Tongue (tissue), 2 donors: ENCODE data around the gene LDLRAD1. TPM values are rescaled to one million over a fixed set of nuclear protein-coding genes. Genes with fewer than 3 reads are reported as not detected.
"Not testable (repeated sequence)": the region's sequence is repeated elsewhere in the genome, so short reads cannot be mapped to it uniquely, and the experiment has no call there.

Experiments used
- DNase-seq: peaks from one replicate; pipeline ENCODE4 v3.0.0-alpha.2; 2015
- total RNA-seq: library from RNA; depleted of rRNA; stranded (reverse); fragments of >200 nt; gene quantifications from one replicate; pipeline ENCODE4 v1.2.3, GENCODE V29; 2014

LDLRAD1 gene
- total RNA-seq, 1 donor from 2014 or later: not detected

DNA sequence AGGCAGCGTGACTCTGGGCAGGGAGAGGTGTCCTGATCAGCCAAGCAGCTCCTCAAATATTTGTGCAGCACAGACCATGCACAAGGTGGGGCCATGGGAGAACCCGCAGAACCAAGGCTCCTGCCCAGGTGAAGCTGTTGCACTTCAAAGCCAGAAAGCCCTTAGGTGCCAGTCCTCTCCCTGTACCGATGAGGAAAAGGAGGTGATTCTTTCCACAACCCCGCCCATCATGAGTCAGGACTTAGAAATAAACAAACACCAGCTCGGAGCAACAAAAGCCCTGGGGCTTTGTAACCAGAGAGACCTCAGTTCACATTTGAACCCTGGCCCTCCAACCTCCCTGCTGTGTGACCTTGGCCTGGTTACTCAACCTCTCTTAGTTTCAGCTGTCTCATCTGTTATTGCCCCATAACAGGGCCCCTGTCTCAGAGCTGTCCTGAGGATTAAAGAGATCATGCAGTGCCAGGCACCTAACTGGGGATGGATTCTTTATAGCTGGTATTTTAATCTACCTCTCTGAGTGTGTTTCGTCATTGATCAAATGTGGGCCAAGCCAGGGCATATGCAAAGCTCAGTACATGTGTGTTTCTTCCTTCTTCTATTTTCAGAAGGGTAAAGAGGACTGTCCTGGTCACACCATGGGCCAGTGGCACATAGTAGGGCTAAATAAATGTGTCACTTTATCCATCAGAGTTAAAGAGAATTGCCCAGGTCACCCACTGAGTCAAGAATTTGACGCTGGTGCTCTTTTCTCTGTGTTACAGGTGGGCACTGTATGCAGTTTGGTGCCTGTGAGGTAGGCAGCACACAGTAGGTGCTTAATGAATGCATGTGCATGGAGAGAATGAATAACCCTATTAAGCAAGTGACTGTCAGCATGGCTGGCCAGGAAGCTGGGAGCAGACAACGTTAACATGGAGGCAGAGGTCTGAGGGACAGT, 1.4 kb downstream of the LDLRAD1 start:
- peak; percentile 36 for DNase-seq

DNA sequence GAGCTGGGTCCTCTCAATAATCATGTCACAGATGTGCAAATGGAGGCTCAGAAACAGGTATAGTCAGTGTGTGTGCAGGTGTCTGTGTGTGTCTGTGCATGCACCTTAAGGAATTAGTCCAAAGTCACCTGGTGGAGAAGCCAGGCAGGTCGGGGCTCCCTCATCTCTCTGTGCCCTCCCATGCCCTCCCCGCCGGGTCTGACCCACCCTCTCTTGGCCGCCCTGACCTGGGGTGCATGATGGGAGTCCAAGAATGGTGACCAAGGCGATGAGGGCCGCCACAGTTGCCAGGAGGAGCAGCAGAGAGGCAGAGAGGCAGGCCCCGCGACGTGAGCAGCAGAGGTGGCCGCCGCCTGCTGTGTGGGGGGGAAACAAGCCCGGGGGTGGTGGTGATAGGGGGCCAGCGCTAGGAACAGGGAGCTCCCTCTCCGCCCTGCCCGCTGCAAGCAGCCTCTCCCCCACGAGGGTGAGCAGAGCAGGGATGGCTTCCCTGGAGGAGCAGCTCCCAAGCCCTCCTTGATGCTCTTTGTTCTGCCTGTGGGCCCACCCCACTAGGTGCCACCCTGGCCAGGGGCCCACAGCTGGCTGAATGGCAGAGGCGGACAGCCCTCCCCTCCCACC, 3.9 kb downstream of the LDLRAD1 start:
- DNase-seq: no peak

DNA sequence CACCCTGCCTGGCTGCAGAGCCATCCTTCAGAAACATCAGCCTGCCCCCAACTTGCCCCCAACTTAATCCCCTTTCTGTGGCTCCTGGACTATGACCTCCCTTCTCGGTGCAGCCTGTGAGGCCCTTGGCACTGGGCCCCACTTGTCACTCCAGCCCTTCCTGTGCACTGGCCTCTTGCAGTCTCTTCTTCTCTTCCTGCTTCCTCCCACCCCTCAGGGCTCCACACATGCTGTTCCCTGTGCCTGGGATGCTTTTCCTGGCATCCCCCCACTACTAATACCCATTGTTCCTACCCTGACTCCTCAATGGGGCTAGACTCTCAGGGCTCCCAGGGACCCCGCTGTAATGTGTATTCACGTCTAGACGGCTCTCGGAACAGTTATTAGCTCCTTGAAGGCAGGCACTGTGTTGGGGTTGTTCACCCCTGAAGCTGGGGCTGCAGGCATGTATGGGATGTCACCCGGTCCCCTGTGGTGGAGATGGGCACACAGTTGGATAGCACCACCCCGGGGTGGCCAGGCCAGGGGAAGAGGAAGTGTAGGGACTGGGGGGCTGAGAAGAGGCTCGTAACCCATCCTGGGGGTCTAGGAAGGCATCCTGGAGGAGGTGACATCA, 4.5 kb downstream of the LDLRAD1 start:
- no peak for DNase-seq

DNA sequence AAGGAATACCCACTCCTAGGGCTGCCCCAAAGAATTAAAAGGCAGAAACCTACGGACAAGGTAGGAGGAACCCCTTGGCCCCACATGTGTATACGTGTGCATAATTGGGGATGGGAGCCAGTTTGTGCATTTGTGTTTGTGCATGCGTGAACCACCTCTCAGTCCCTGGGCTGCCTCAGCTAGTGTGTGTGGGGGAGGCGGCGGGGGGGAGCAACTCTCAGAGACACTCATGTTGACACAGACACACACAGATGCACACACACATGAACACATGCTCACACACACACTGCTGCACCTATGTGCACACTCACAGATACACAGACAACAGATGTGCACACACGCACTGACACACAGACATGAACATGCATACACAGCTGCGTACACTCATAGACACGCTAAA, 5.1 kb downstream of the LDLRAD1 start:
- no peak for DNase-seq

DNA sequence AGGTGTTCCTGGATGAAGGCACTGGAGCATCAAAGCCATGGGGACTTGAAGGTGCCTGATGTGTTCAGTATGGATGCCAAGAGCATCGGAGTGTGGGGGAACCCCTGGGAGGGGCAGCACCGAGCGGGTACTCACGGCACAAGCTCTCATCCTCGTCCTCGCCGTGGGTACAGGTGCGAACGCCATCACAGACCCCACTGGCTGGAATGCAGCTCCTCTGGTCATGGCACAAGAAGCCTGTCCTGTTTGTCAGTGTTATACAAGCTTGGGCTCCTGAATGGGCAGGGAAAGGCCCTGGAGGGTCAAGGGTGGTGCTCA, 6.0 kb downstream of the LDLRAD1 start:
- DNase-seq: no peak

DNA sequence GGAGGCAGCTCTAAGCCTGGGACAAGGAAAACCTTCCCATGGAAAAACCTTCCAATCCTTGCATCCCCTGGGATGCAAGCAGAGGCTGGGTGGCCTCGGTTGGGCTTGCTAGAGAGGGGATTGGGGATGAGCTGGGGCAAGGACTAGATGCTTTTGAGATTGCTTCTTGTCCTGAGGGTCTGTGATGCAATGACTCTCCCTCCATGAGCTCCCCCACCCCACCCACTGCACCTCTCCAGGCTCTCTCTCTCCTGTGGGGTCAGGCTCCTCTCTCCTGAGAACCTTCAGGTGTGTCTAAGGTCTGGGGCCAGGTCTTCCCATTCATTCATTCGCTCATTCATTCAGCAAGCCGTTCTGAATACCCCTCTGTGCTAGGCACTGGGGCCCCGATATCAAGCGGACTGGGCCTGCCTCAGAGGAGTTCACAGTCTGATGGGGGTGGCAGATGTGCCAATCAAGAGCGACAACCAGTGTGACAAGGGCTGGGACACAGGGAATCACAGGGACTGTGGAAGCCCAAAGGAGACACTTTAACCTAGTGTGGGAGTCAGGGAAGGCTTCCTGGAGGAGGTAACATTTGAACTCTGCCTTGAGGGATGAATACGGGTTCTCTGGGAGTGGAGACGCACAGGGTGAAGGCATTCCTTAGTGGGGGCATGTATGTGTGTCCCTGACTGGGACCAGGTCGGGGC, 6.5 kb downstream of the LDLRAD1 start:
- DNase-seq: no peak

DNA sequence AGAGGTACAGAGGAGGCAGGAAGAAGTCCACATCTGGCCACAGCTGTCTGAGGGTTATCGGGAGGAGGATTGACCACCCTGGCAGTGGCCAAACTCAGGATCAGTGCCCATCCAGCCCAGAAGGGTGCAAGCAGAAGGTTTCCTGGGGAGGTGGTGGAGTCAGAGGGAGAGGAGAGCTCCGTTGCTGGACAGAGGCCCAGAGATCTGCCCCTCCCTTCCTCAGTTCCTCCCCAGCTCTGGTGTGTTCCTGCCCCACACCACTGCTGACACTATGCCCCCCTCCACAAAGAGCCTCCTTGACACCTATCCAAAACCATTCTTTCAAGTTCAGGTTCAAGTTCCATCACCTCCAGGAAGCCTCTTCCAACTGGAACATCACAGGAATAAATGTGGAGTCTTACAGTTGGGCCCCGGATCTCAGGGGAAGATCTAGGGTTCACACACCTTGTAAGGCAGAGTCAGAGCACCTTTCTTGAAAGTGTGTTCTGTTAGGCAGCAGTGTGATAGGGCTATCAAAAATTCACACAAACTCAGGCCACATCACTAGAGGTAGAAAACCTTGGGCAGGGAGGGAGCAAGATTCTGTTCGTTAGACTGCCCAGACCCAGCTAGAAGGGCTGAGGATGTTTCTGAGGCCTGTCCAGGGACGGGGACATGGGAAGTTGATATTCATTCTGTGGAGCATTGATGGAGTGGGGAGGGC, 7.4 kb downstream of the LDLRAD1 start:
- no peak for DNase-seq

DNA sequence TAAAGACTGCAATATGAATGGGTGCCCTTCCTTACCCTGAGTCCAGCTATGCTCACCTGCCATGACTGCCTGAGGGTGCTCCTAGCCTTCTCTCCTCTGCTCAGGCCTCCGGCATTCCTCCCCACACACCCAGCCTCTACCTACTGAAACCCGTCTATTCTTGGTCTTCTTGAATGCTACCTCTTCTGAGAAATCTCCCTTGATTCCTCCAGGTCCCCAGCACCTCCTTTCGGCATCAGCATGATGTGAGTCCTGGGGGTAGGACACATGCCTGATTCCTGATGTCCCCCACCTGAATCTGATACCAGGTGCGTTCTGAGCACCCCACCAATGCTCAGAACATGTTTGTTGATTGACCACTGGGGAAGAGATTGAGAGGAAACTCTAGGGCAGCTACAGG, 8.6 kb downstream of the LDLRAD1 start:
- DNase-seq: no peak

DNA sequence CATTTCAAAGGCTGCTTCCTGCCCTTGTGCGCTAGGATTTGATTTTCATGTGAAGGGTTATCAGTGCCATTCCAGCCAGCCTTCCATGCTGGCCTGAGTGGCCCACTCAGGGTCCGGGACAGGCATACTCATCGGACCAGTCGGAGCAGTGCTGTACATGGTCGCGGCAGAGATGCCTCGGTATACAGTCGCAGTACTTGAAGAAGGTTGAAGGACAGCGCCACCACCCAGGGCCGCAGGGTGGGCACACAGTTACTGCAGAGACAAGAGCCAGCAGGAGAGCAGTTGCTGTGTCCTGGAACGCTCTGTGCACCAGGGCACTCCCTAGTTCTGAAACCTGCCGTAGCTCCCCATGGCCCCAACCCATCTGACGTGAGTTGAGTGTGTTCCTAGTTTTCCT, 9.1 kb downstream of the LDLRAD1 start:
- no peak for DNase-seq

DNA sequence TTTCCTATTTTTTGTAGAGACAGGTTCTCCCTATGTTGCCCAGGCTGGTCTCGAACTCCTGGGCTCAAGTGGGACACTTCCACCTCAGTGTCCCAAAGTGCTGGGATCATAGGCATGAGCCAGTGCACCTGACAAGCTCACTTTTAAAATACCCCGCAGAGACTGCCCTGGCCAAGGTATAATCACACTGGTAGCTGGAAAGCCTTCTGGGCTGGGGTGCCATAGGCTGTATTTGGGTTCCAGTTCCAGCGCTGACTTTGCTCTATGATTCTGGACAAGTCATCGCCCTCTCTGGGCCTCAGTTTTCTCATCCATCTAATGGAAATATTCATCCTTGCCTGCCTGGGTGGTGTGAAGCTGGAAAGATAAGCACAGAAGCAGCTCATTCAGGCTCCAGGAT, 10.4 kb downstream of the LDLRAD1 start:
- DNase-seq: no peak

DNA sequence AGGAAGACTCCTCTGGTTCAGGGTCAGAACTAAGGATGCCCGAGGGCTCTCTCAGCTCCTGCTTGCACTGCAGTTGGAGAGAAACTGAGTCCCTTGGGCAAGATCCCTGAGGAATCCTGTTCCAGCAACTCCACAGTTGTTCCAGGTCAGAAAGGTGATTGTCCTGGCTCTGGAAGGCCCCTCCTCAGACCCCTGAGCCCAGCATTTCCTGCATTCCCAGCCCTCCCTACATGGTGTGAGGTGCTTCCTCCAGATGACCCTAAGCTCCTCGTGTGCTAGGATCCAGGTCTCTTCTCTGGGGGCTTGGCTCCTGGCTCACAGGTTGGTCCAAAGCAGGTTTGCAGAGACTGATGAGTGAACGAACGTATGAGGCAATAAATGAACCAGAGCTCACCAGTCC, 11.5 kb downstream of the LDLRAD1 start:
- no peak for DNase-seq

DNA sequence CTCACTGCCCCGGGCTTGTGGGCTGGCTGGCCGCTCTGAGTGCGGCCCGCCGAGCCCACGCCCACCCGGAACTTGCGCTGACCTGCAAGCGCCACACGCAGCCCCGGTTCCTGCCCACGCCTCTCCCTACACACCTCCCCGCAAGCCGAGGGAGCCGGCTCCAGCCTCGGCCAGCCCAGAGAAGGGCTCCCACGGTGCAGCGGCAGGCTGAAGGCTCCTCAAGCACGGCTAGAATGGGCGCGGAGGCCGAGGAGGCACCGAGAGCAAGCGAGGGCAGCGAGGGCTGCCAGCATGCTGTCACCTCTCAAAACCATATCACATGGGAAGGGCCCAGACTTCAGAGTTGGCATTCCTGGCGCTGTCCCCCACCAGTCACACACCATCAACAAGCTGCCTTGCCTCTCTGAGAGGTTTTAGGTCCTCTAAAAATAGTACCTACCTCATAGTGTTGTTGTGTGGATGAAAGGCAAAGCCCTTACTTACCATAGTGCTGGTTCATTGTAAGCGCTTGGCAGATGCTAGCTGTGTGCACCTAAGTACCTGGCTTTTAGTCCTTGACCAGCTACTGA, 13.4 kb downstream of the LDLRAD1 start:
- DNase-seq: no peak

DNA sequence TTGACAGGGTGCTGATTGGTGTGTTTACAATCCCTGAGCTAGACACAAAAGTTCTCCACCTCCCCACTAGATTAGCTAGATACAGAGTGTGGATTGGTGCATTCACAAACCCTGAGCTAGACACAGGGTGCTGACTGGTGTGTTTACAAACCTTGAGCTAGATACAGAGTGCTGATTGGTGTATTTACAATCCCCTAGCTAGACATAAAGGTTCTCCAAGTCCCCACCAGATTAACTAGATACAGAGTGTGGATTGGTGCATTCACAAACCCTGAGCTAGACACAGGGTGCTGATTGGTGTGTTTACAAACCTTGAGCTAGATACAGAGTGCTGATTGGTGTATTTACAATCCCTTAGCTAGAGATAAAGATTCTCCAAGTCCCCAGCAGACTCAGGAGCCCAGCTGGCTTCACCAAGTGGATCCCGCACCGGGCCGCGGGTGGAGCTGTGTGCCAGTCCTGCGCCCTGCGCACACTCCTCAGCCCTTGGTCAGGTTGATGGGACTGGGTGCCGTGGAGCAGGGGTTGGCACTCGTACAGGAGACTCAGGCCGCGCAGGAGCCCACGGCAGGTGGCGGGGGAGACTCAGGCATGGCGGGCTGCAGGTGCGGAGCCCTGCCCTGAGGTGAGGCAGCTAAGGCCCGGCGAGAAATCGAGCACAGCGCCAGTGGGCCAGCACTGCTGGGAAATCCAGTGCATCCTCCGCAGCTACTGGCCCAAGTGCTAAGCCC, 14.1 kb downstream of the LDLRAD1 start:
- DNase-seq: not testable (repeated sequence)

DNA sequence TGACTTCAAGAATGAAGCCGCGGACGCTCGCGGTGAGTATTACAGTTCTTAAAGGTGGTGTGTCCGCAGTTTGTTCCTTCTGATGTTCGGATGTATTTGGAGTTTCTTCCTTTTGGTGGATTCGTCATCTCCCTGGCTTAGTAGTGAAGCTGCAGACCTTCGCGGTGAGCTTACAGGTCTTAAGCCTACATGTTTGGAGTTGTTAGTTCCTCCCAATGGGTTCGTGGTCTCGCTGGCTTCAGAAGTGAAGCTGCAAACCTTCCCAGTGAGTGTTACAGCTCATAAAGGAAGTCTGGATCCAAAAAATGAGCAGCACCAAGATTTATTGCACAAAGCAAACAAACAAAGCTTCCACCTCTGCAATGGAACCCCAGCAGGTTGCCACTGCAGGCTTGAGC, 14.7 kb downstream of the LDLRAD1 start:
- DNase-seq: no peak

DNA sequence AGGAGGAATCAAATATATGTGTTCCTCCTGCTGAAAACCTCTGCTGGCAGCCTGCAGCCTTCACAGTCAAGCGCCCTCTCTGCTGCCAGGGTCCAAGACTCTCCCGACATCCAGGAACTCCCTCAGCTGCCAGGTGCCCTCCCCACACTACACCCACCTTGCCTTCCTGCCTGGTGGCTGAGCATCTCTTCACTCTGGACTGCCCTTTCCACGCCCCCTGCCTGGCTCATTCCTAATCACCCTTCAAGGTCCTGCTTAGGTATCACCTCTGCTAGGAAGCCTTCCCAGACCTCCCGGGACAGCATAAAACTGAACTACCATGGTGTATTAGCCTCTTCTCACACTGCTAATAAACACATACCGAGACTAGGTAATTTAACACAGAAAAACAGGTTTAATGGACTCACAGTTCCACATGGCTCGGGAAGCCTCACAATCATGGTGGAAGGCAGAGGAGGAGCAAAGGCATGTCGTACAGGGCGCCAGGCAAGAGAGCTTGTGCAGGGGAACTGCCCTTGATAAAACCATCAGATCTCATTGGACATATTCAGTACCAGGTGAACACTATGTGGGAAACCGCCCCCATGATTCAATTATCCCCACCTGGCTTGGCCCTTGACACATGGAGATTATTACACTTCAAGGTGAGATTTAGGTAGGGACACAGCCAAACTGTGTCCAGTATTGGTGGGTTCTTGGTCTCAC, 15.3 kb downstream of the LDLRAD1 start:
- DNase-seq: no peak

DNA sequence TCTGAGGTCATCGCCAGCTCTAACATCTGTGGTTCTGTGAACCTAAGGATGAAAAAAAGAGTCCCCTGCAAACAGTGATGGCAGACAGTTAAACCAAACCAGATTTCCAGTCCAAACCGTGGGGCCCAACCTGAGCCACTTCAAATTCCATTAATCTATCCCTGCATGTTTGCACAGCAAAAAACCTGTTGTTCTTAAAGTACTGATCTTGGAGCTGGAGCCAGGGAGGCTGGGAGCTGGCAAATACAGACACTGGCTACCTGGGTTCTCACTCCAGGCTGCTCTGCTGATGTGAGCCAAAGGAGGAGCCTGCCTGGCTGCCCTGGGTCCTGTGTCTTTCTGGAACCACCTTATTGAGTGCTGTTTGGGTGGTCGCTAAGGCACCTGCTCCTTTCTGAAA, 16.4 kb downstream of the LDLRAD1 start:
- peak; percentile 38 for DNase-seq

DNA sequence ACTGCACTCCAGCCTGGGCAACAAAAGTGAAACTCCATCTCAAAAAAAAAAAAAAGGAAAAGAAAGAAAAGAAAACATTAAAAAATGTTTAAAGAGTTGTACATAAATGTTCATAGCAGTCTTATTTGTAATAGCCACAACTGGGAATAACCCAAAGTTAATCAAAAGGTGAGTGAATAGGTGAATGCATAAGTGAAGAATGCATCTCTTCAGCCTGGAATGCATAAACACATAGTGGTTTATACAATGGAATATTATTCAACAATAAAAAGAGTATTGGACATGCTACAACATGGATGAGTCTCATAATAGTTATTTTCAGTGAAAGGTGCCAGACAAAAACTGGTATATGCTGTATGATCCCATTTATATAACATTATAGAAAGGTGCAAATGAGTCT, 18.1 kb downstream of the LDLRAD1 start:
- no peak for DNase-seq

DNA sequence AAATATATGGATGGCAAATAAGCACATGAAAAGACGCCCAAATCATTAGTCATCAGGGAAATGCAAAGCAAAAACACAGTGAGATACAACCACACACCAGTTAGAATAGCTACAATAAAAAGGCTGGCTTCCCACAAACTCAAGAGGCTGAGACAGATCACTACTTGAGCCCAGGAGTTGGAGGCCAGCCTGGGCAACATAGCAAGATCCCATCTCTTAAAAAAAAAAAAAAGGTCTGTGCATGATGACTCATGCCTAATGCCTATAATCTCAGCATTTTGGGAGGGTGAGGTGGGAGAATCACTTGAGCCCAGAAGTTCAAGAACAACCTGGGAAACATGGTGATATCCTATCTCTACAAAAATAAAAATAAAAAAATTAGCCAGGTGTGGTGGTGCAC, 19.8 kb downstream of the LDLRAD1 start:
- DNase-seq: no peak

DNA sequence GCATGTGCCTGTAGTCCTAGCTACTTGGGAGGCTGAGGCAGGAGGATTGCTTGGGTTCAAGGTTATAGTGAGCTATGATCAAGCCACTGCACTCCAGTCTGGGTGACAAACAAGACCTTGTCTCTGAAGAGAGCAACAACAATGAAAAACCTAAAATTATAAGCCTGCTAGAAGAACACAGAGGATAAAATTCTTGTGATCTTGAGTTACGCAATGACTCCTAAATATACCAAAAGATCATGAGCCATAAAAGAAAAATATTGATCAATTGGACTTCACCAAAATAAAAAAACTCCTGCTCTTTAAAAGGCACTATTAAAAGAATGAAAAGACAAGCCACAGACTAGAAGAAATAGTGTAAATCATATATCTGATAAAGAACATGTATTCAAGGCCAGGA, 22.3 kb downstream of the LDLRAD1 start:
- DNase-seq: no peak

DNA sequence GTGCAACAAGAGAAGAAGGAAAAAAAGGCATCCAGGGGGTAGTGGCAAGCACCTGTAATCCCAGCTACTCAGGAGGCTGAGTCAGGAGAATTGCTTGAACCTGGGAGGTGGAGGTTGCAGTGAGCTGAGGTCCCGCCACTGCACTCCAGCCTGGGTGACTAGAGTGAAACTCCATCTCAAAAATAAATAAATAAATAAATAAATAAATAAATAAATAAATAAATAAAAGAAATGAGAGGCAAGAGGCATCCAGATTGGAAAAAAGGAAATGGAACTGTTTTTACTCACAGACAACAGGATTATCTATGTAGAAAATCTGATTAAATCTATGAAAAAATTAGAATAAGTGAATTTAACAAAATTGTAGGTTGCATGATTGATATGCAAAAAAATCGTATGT, 23.5 kb downstream of the LDLRAD1 start:
- DNase-seq: not testable (repeated sequence)
